ENCODE data around the gene CNR2.

Gene CNR2

GRCh38 chr1:23914921-23915320, 1.8 kb upstream of the CNR2 start:
- Histone ChIP-seq H3K4me1 (ENCODE audit: control insufficient read depth, insufficient read depth, low read length) (no peaks in the 10 kb centered on the region), H3K27me3 (replicated peaks; ENCODE audit: control insufficient read depth, insufficient read depth, low read length) (peaks cover 11% of the 10 kb centered on the region)

DNA sequence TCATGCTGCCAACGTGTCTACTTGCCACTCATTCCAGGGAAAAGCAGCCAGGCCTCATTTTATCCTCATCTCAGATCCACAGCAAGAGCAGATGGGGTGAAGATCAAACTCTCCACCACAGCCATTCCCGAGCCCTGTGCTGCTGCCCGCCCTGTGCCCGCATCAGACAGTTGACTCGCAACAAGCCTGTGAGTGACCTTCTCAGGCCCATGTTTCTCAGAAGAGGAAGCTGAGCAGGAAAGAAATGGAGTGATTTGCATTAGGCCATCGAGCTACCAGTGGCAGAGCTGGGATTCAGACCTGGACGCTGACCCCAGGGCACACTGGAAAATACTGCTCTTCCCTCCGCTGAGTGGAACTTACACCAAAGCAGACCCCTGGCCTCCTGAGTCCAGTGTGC, 1.2 kb downstream of the CNR2 start:
- H3K9me3 ChIP-seq (ENCODE audit: control insufficient read depth, low read length) = no peaks in the 10 kb centered on the region
- no peaks in the 10 kb centered on the region for H3K36me3 ChIP-seq (ENCODE audit: control insufficient read depth, insufficient read depth, low read length, severe bottlenecking)
- H3K27me3 ChIP-seq (replicated peaks; ENCODE audit: control insufficient read depth, insufficient read depth, low read length) = peaks cover 22% of the 10 kb centered on the region
- H3K4me1 ChIP-seq (ENCODE audit: control insufficient read depth, insufficient read depth, low read length) = no peaks in the 10 kb centered on the region
- H3K4me3 ChIP-seq (ENCODE audit: low read length) = no peak overlapping the region
- DNase-seq (ENCODE audit: low read depth) = no peak
- H3K9ac ChIP-seq (ENCODE audit: low read length) = no peak overlapping the region

More at GRCh38 chr1:23914921-23915320, 1.8 kb upstream of the CNR2 start:
- H3K9ac ChIP-seq (ENCODE audit: low read length) = no peak overlapping the region
- H3K4me3 ChIP-seq (ENCODE audit: low read length) = no peak overlapping the region
- no peaks in the 10 kb centered on the region for H3K36me3 ChIP-seq (ENCODE audit: control insufficient read depth, insufficient read depth, low read length, severe bottlenecking)
- no peaks in the 10 kb centered on the region for H3K9me3 ChIP-seq (ENCODE audit: control insufficient read depth, low read length)
- no peak for DNase-seq (ENCODE audit: low read depth)

GRCh38 chr1:23910553-23911246, 2.5 kb downstream of the CNR2 start:
- DNase-seq (ENCODE audit: low read depth) = no peak
- Histone ChIP-seq H3K9ac (ENCODE audit: low read length) (no peak overlapping the region), H3K36me3 (ENCODE audit: control insufficient read depth, insufficient read depth, low read length, severe bottlenecking) (no peaks in the 10 kb centered on the region), H3K4me1 (ENCODE audit: control insufficient read depth, insufficient read depth, low read length) (no peaks in the 10 kb centered on the region), H3K27me3 (replicated peaks; ENCODE audit: control insufficient read depth, insufficient read depth, low read length) (peaks cover 27% of the 10 kb centered on the region), H3K9me3 (ENCODE audit: control insufficient read depth, low read length) (no peaks in the 10 kb centered on the region), H3K4me3 (ENCODE audit: low read length) (no peak overlapping the region)

- no peak overlapping the region for H3K4me3 ChIP-seq (ENCODE audit: low read length)
- H3K9ac ChIP-seq (ENCODE audit: low read length) = no peak overlapping the region
- H3K27me3 ChIP-seq (replicated peaks; ENCODE audit: control insufficient read depth, insufficient read depth, low read length) = peaks cover 30% of the 10 kb centered on the region
- no peaks in the 10 kb centered on the region for H3K4me1 ChIP-seq (ENCODE audit: control insufficient read depth, insufficient read depth, low read length)
- no peaks in the 10 kb centered on the region for H3K36me3 ChIP-seq (ENCODE audit: control insufficient read depth, insufficient read depth, low read length, severe bottlenecking)
- DNase-seq (ENCODE audit: low read depth) = no peak
- no peaks in the 10 kb centered on the region for H3K9me3 ChIP-seq (ENCODE audit: control insufficient read depth, low read length)
Observed at GRCh38 chr1:23910144-23910543, 3.0 kb downstream of the CNR2 start.

- DNase-seq (ENCODE audit: low read depth) = no peak
- peaks cover 36% of the 10 kb centered on the region for H3K27me3 ChIP-seq (replicated peaks; ENCODE audit: control insufficient read depth, insufficient read depth, low read length)
Observed at GRCh38 chr1:23909412-23909811, 3.8 kb downstream of the CNR2 start.

GRCh38 chr1:23908453-23909341, 4.5 kb downstream of the CNR2 start:
- Histone ChIP-seq H3K4me1 (ENCODE audit: control insufficient read depth, insufficient read depth, low read length) (no peaks in the 10 kb centered on the region), H3K36me3 (ENCODE audit: control insufficient read depth, insufficient read depth, low read length, severe bottlenecking) (no peaks in the 10 kb centered on the region), H3K4me3 (ENCODE audit: low read length) (no peak overlapping the region), H3K9me3 (ENCODE audit: control insufficient read depth, low read length) (no peaks in the 10 kb centered on the region), H3K9ac (ENCODE audit: low read length) (no peak overlapping the region), H3K27me3 (replicated peaks; ENCODE audit: control insufficient read depth, insufficient read depth, low read length) (peaks cover 43% of the 10 kb centered on the region)
- no peak for DNase-seq (ENCODE audit: low read depth)

More at GRCh38 chr1:23909412-23909811, 3.8 kb downstream of the CNR2 start:
- Histone ChIP-seq H3K4me3 (ENCODE audit: low read length) (no peak overlapping the region), H3K4me1 (ENCODE audit: control insufficient read depth, insufficient read depth, low read length) (no peaks in the 10 kb centered on the region), H3K9ac (ENCODE audit: low read length) (no peak overlapping the region), H3K36me3 (ENCODE audit: control insufficient read depth, insufficient read depth, low read length, severe bottlenecking) (no peaks in the 10 kb centered on the region), H3K9me3 (ENCODE audit: control insufficient read depth, low read length) (no peaks in the 10 kb centered on the region)

GRCh38 chr1:23906731-23907130, 6.4 kb downstream of the CNR2 start:
- peaks cover 60% of the 10 kb centered on the region for H3K27me3 ChIP-seq (replicated peaks; ENCODE audit: control insufficient read depth, insufficient read depth, low read length)
- H3K36me3 ChIP-seq (ENCODE audit: control insufficient read depth, insufficient read depth, low read length, severe bottlenecking) = no peaks in the 10 kb centered on the region
- no peak overlapping the region for H3K9ac ChIP-seq (ENCODE audit: low read length)
- H3K9me3 ChIP-seq (ENCODE audit: control insufficient read depth, low read length) = no peaks in the 10 kb centered on the region
- DNase-seq (ENCODE audit: low read depth) = no peak
- no peak overlapping the region for H3K4me3 ChIP-seq (ENCODE audit: low read length)
- H3K4me1 ChIP-seq (ENCODE audit: control insufficient read depth, insufficient read depth, low read length) = no peaks in the 10 kb centered on the region

DNA sequence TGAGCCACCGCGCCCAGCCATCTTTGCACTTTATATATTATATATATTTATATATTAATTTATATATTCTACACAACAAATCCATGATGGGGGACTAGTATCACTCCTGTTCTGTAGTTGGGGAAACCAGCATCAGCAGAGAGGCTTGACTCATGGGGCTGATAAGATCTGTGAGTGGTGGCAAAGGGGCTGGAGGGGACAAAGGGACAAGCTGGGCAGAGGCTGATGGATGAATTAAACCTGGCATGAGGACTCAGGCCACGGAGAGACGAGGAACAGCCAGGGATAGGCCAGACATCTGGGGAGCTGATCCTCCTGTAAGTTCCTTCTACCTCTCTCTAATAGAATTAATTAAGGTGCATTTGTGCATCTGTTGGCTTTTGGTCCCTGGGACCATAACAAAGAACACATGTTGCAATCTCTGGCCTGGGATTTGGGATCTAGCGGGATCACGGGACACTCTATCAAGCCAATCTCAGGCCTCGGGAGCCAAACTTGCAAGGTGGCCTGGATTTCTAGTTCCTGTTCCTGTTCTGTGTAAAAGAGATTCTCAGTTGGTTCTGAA, 7.6 kb downstream of the CNR2 start:
- H3K9me3 ChIP-seq (ENCODE audit: control insufficient read depth, low read length) = no peaks in the 10 kb centered on the region
- H3K4me1 ChIP-seq (ENCODE audit: control insufficient read depth, insufficient read depth, low read length) = no peaks in the 10 kb centered on the region
- H3K4me3 ChIP-seq (ENCODE audit: low read length) = no peak overlapping the region
- H3K27me3 ChIP-seq (replicated peaks; ENCODE audit: control insufficient read depth, insufficient read depth, low read length) = peaks cover 61% of the 10 kb centered on the region
- DNase-seq (ENCODE audit: low read depth) = no peak
- no peaks in the 10 kb centered on the region for H3K36me3 ChIP-seq (ENCODE audit: control insufficient read depth, insufficient read depth, low read length, severe bottlenecking)
- no peak overlapping the region for H3K9ac ChIP-seq (ENCODE audit: low read length)

DNA sequence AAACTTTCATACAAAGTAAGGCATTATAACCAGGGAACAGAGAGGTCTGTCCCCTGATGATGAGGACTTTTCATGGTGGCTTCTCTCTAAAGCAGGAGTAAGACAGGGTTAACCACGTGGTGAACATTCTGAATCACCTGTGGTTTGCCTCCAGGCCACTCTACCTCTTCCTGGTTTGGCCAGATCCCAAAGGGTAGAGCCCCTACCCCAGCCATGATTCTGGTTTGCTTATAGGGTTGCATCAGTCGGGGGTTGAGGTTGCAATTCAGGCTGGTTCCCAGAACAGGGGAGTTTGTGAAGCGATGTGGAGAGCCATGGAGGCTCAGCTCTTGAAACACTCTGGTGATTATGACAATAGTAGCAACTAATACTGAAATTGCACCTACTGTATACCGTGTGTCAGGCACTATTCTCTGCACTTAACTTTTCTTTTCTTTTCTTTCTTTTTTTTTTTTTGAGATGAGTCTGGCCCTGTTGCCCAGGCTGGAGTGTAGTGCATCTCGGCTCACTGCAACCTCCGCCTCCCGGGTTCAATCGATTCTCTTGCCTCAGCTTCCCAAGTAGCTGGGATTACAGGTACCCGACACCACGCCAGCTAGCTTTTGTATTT, 8.3 kb downstream of the CNR2 start:
- no peaks in the 10 kb centered on the region for H3K36me3 ChIP-seq (ENCODE audit: control insufficient read depth, insufficient read depth, low read length, severe bottlenecking)
- no peaks in the 10 kb centered on the region for H3K9me3 ChIP-seq (ENCODE audit: control insufficient read depth, low read length)
- no peak overlapping the region for H3K4me3 ChIP-seq (ENCODE audit: low read length)
- no peak for DNase-seq (ENCODE audit: low read depth)
- H3K27me3 ChIP-seq (replicated peaks; ENCODE audit: control insufficient read depth, insufficient read depth, low read length) = peaks cover 59% of the 10 kb centered on the region
- H3K9ac ChIP-seq (ENCODE audit: low read length) = no peak overlapping the region
- H3K4me1 ChIP-seq (ENCODE audit: control insufficient read depth, insufficient read depth, low read length) = no peaks in the 10 kb centered on the region

DNA sequence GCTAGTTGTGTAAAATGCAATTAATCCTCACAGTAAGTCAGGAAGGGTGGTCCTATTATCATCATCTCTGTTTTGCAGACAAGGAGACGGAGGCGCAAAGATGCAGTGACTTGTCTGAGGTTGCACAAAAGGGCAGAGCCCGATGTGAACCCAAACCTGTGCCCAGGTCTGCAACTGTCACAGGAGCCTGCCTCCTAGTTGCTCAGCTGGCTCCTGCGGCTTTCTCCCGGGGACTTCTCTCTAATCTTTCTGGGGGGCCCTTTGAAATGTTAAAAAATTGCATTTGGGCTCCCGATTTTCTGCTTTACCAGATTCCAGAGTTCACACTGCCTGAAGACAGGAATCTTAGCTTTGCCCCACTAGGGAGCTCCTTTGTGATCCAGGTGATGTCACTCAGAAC, 9.4 kb downstream of the CNR2 start:
- H3K4me3 ChIP-seq (ENCODE audit: low read length) = no peak overlapping the region
- no peak for DNase-seq (ENCODE audit: low read depth)
- H3K27me3 ChIP-seq (replicated peaks; ENCODE audit: control insufficient read depth, insufficient read depth, low read length) = peaks cover 49% of the 10 kb centered on the region

More for the DNA sequence above, 9.4 kb downstream of the CNR2 start:
- no peaks in the 10 kb centered on the region for H3K36me3 ChIP-seq (ENCODE audit: control insufficient read depth, insufficient read depth, low read length, severe bottlenecking)
- H3K4me1 ChIP-seq (ENCODE audit: control insufficient read depth, insufficient read depth, low read length) = no peaks in the 10 kb centered on the region
- H3K9me3 ChIP-seq (ENCODE audit: control insufficient read depth, low read length) = no peaks in the 10 kb centered on the region
- no peak overlapping the region for H3K9ac ChIP-seq (ENCODE audit: low read length)
